B cell (primary cell): ENCODE measurements around the gene IFT27. TPM values are rescaled to one million over a fixed set of nuclear protein-coding genes. Genes with fewer than 3 reads are reported as not detected.

Experiments used
- ATAC-seq: fragments of 200-7000 bp; cut with Tn5 transposase; one replicate; pipeline ENCODE4 v1.10.0; 2021; ENCODE audit warnings: low read depth, mild to moderate bottlenecking, moderate number of reproducible peaks, moderate library complexity
- CTCF ChIA-PET: fragments of 350-600 bp; sonication (Branson Sonifier 250); formaldehyde crosslinking; loops from one replicate; lab custom pipeline; 2021; ENCODE audit warnings: antibody characterized with exemption, inconsistent platforms; lab: Charles Lee
- POLR2A ChIA-PET: fragments of 350-600 bp; sonication (Branson Sonifier 250); formaldehyde crosslinking; loops from one replicate; lab custom pipeline; 2021; ENCODE audit warnings: antibody characterized with exemption; lab: Charles Lee
- DNase-seq: peaks from one replicate; pipeline ENCODE4 v3.0.0; 2013
- H2AFZ ChIP-seq: 2 replicates; pipeline ENCODE4 v1.6.1; 2012; ENCODE audit warnings: mild to moderate bottlenecking, low read depth, low read length; ENCODE audit not compliant: insufficient read depth, poor library complexity, severe bottlenecking
- H3K27ac ChIP-seq, 2 donors: 1 replicate in 1 of 2; 2 replicates in 1 of 2; pipeline ENCODE4 v1.5.1; 2012 to 2013; ENCODE audit warnings: low read length in 2 of 2, mild to moderate bottlenecking in 2 of 2, moderate library complexity in 1 of 2
- H3K27me3 ChIP-seq, 4 experiments: fragments of 200-600 bp in 1 of 4; sonication (generic) in 1 of 4; replicated peaks in 1 of 4; 1 replicate in 2 of 4; 2 replicates in 2 of 4; pipeline versions ENCODE4 v1.6.1 to v1.7.0; 2013 to 2016; ENCODE audit warnings: low read length in 3 of 4, mild to moderate bottlenecking in 2 of 4, mixed read lengths in 1 of 4, moderate library complexity in 1 of 4; ENCODE audit not compliant: insufficient read depth in 4 of 4, control insufficient read depth in 3 of 4; ENCODE audit errors: control extremely low read depth in 1 of 4
- H3K36me3 ChIP-seq, 2 experiments: replicated peaks in 1 of 2; 1 replicate in 1 of 2; 2 replicates in 1 of 2; pipeline versions ENCODE4 v1.6.1 to v1.7.1; 2013; ENCODE audit warnings: low read length in 1 of 2; ENCODE audit not compliant: insufficient read depth in 2 of 2, control insufficient read depth in 1 of 2; ENCODE audit errors: control extremely low read depth in 1 of 2, extremely low read depth in 1 of 2
- H3K4me1 ChIP-seq, 2 donors: fragments of 200-600 bp in 1 of 2; sonication (generic) in 1 of 2; 1 replicate in 1 of 2; 2 replicates in 1 of 2; pipeline versions ENCODE4 v1.5.1 to v1.6.1; 2013 to 2017; ENCODE audit warnings: low read length in 2 of 2; ENCODE audit not compliant: control insufficient read depth in 2 of 2, insufficient read depth in 2 of 2
- H3K4me2 ChIP-seq: replicated peaks from 2 replicates; pipeline ENCODE3; 2012; ENCODE audit warnings: mild to moderate bottlenecking, low read depth, low read length; ENCODE audit not compliant: poor library complexity, severe bottlenecking
- H3K4me3 ChIP-seq, 5 experiments: fragments of 200-600 bp in 1 of 5; sonication (generic) in 1 of 5; 1 replicate in 3 of 5; 2 replicates in 2 of 5; pipeline versions ENCODE4 v1.5.1 to v1.7.0; 2011 to 2016; ENCODE audit warnings: low read length in 4 of 5, mild to moderate bottlenecking in 4 of 5, low read depth in 2 of 5, control low read depth in 1 of 5, moderate library complexity in 1 of 5; ENCODE audit not compliant: insufficient read depth in 1 of 5; ENCODE audit errors: control extremely low read depth in 1 of 5, extremely low read depth in 1 of 5
- H3K79me2 ChIP-seq: fragments of 200-600 bp; sonication (generic); one replicate; pipeline ENCODE4 v1.6.0; 2016; ENCODE audit warnings: low read length; ENCODE audit not compliant: control insufficient read depth, insufficient read depth
- H3K9ac ChIP-seq: fragments of 200-600 bp; sonication (generic); 2 replicates; pipeline ENCODE4 v1.6.1; 2017; ENCODE audit warnings: mild to moderate bottlenecking, low read length, moderate library complexity
- H3K9me3 ChIP-seq, 3 donors: one replicate each; pipeline versions ENCODE4 v1.6.1 to v1.7.1; 2013; ENCODE audit warnings: low read length in 2 of 3; ENCODE audit not compliant: control insufficient read depth in 2 of 3, insufficient read depth in 1 of 3; ENCODE audit errors: control extremely low read depth in 1 of 3
- H4K20me1 ChIP-seq: 2 replicates; pipeline ENCODE4 v1.6.0; 2012; ENCODE audit warnings: mild to moderate bottlenecking, low read length; ENCODE audit not compliant: insufficient read depth, control insufficient read depth, poor library complexity, severe bottlenecking
- H3K27ac Mint-ChIP-seq: one replicate; pipeline ENCODE4 v1.8.0; 2021; ENCODE audit warnings: mixed read lengths
- H3K27me3 Mint-ChIP-seq: one replicate; pipeline ENCODE4 v1.8.0; 2021; ENCODE audit warnings: mixed read lengths
- H3K4me1 Mint-ChIP-seq: one replicate; pipeline ENCODE4 v1.8.0; 2021; ENCODE audit warnings: mixed read lengths
- H3K4me3 Mint-ChIP-seq: one replicate; pipeline ENCODE4 v1.8.0; 2021; ENCODE audit warnings: mixed read lengths
- H3K9me3 Mint-ChIP-seq: one replicate; pipeline ENCODE4 v1.8.0; 2022; ENCODE audit warnings: mixed read lengths; ENCODE audit not compliant: insufficient read depth
- CTCF ChIP-seq: fragments of 200-600 bp; IDR thresholded peaks from one replicate; pipeline ENCODE4 v1.8.0; 2022; ENCODE audit warnings: antibody characterized with exemption, mild to moderate bottlenecking
- EZH2 ChIP-seq: IDR thresholded peaks from 2 replicates; pipeline ENCODE4 v1.6.1; 2012; ENCODE audit warnings: borderline replicate concordance, low read depth, mild to moderate bottlenecking, moderate library complexity, low read length; ENCODE audit not compliant: insufficient read depth, poor library complexity, severe bottlenecking
- WGBS: methylation state at CpG from one replicate; pipeline ENCODE4 v1.1.5; 2013; ENCODE audit warnings: missing lambda C conversion rate; ENCODE audit not compliant: insufficient coverage; 5-methylcytosine and 5-hydroxymethylcytosine counted together
- intact Hi-C: fragments of 100-400 bp; cut with micrococcal nuclease; formaldehyde crosslinking; loops from one replicate; pipeline ENCODE4 v1.10.0; 2022
- polyA plus RNA-seq: library from polyadenylated mRNA; depleted of rRNA; stranded (reverse); fragments of >200 nt; gene quantifications from 2 replicates; pipeline ENCODE4 v1.2.3, GENCODE V29; 2012
- total RNA-seq, 2 donors: library from RNA; stranded (reverse); fragments of 120-200 nt in 1 of 2; gene quantifications; 1 replicate in 1 of 2; 2 replicates in 1 of 2; pipeline versions ENCODE4 v1.2.3 to v1.2.4, GENCODE V29; 2013 to 2022

The IFT27 gene
- total and polyA plus RNA-seq, 2 donors (not counting 1 experiment from before 2014, with no cell fraction given), result 17.1 to 42.8 TPM

- WGBS, result 93% methylated on average over 7 of the region's 7 CpGs
- CTCF ChIA-PET, result interaction anchor here (0.6 kb wide), 1 partner anchor 873 kb away, joined by 4 read pairs; no protein-coding TSS in a partner anchor
- H3K4me3 Mint-ChIP-seq, result no peak overlapping the region
Observed at GRCh38 chr22:36796552-36797175, 20.7 kb upstream of the IFT27 start.

More at GRCh38 chr22:36796552-36797175, 20.7 kb upstream of the IFT27 start:
- intact Hi-C loops, result no loop called here
- ATAC-seq (no peak), DNase-seq (no peak)
- Mint-ChIP-seq H3K4me1 (peaks cover 6% of the 10 kb centered on the region), H3K27ac (no peak overlapping the region), H3K27me3 (peaks cover 19% of the 10 kb centered on the region), H3K9me3 (no peaks in the 10 kb centered on the region)
- H3K9ac ChIP-seq, result no peak overlapping the region
- no peak overlapping the region for H3K4me3 ChIP-seq
- no peaks in the 10 kb centered on the region for H3K79me2 ChIP-seq
- TF ChIP-seq CTCF, result no peak
- no peak for TF ChIP-seq EZH2
- no peaks in the 10 kb centered on the region for H4K20me1 ChIP-seq
- H3K4me2 ChIP-seq, result no peak overlapping the region
- H3K27ac ChIP-seq, result no peak overlapping the region
- no peaks in the 10 kb centered on the region for H3K36me3 ChIP-seq
- peaks cover 0 to 2% (median 0%) of the 10 kb centered on the region in 4 experiments for H3K27me3 ChIP-seq
- POLR2A ChIA-PET, result no interaction called here
- no peaks in the 10 kb centered on the region for H3K9me3 ChIP-seq
- peaks cover 2 to 13% of the 10 kb centered on the region in 2 donors for H3K4me1 ChIP-seq
- H2AFZ ChIP-seq, result no peak overlapping the region
